NCI-H1048 (cell line): Measurements from ENCODE around the gene GOLGA6A.
"Not testable (repeated sequence)": the region's sequence is repeated elsewhere in the genome, so short reads cannot be mapped to it uniquely, and the experiment has no call there.

Experiments
- DNase-seq: peaks from one replicate; lab custom pipeline; 2025; lab: John Stamatoyannopoulos, UW

Gene GOLGA6A

GRCh38 chr15:74082450-74082849, at the start of gene GOLGA6A:
Gene GOLGA6A, minus strand, starts transcription at chr15:74082550. Its CDS starts 41 bp downstream, at chr15:74082509.
- not testable (repeated sequence) for DNase-seq

GRCh38 chr15:74131628-74132413, 49.5 kb upstream of the GOLGA6A start:
- DNase-seq, result no peak

GRCh38 chr15:74130849-74131627, 48.7 kb upstream of the GOLGA6A start:
- DNase-seq, result no peak

GRCh38 chr15:74130155-74130848, 48.0 kb upstream of the GOLGA6A start, which contains the start of gene ISLR2:
Gene ISLR2, plus strand, starts transcription at chr15:74130586. Its CDS starts 2,169 bp downstream, at chr15:74132755.
- DNase-seq, result no peak

- no peak for DNase-seq
Observed at GRCh38 chr15:74129586-74130154, 47.3 kb upstream of the GOLGA6A start.

GRCh38 chr15:74128785-74129585, 46.6 kb upstream of the GOLGA6A start:
- no peak for DNase-seq

- no peak for DNase-seq
Observed at GRCh38 chr15:74127954-74128784, 45.8 kb upstream of the GOLGA6A start.

GRCh38 chr15:74127255-74127953, 45.1 kb upstream of the GOLGA6A start:
- DNase-seq, result peak; percentile 77

GRCh38 chr15:74124759-74125158, 42.4 kb upstream of the GOLGA6A start:
- DNase-seq, result no peak

GRCh38 chr15:74124196-74124595, 41.8 kb upstream of the GOLGA6A start:
- DNase-seq, result no peak

- no peak for DNase-seq
Observed at GRCh38 chr15:74123658-74124057, 41.3 kb upstream of the GOLGA6A start.

GRCh38 chr15:74123131-74123429, 40.7 kb upstream of the GOLGA6A start:
- no peak for DNase-seq

GRCh38 chr15:74122403-74123130, 40.2 kb upstream of the GOLGA6A start:
- no peak for DNase-seq

- no peak for DNase-seq
Observed at GRCh38 chr15:74121858-74122257, 39.5 kb upstream of the GOLGA6A start.

GRCh38 chr15:74121039-74121438, 38.7 kb upstream of the GOLGA6A start:
- no peak for DNase-seq

- DNase-seq, result no peak
Observed at GRCh38 chr15:74120426-74120825, 38.1 kb upstream of the GOLGA6A start.

GRCh38 chr15:74109713-74110112, 27.4 kb upstream of the GOLGA6A start:
- DNase-seq, result no peak

- DNase-seq, result not testable (repeated sequence)
Observed at GRCh38 chr15:74108611-74109010, 26.3 kb upstream of the GOLGA6A start.

- no peak for DNase-seq
Observed at GRCh38 chr15:74108111-74108510, 25.8 kb upstream of the GOLGA6A start.
